Ramos (cell line): ENCODE data around the gene FGF7.
"Not testable (repeated sequence)": the region's sequence is repeated elsewhere in the genome, so short reads cannot be mapped to it uniquely, and the experiment has no call there.

ENCODE experiments used
- in situ Hi-C: fragments of 300-500 bp; cut with MboI; formaldehyde crosslinking; loops from one replicate; pipeline ENCODE4 v1.14.3; 2022; ENCODE audit warnings: low sequenced_read_pairs; ENCODE audit not compliant: unreplicated experiment

The FGF7 gene

DNA sequence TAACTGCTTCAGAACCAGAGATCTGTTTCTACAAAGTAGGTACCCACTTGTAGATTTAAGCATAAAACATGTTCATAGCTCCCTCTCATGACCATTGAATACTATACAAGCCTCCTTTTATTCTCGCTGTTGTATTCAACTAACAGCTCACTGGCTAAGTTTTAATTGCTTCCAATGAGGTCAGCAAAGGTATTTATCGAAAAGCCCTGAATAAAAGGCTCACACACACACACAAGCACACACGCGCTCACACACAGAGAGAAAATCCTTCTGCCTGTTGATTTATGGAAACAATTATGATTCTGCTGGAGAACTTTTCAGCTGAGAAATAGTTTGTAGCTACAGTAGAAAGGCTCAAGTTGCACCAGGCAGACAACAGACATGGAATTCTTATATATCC, at the start of gene FGF7:
TSS of gene FGF7 (plus strand) at position 222 of the 400 bp plus-strand sequence. CDS start 1,056 bp downstream, outside the sequence.
- in situ Hi-C loops, result loop anchor here (10.0 kb wide), 1 partner anchor 558 kb away; no protein-coding TSS in a partner anchor

- in situ Hi-C loops, result no loop called here
Observed at GRCh38 chr15:49379996-49380395, 43.0 kb upstream of the FGF7 start.

- in situ Hi-C loops, result no loop called here
Observed at GRCh38 chr15:49380912-49381311, 42.1 kb upstream of the FGF7 start.

DNA sequence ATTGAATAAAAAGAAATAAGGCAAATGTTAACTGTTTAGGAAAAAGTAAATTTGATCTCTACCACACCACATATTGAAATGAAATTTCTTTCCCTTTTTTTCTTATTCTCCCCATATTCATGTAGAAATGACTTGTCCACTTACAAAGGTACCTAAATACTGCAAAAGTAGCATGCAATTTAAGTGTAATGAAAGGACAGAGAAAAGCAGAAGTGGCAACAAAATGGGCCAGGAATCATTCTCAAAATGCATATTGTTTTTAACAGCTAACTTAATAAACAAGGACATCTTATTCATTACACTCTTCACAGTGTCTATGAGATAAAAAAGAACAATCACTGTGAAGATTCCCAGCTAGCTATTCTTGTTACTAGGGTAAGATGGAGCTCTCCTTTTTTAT, 40.6 kb upstream of the FGF7 start:
- in situ Hi-C loops, result no loop called here

GRCh38 chr15:49383266-49383665, 39.8 kb upstream of the FGF7 start:
- in situ Hi-C loops, result no loop called here

DNA sequence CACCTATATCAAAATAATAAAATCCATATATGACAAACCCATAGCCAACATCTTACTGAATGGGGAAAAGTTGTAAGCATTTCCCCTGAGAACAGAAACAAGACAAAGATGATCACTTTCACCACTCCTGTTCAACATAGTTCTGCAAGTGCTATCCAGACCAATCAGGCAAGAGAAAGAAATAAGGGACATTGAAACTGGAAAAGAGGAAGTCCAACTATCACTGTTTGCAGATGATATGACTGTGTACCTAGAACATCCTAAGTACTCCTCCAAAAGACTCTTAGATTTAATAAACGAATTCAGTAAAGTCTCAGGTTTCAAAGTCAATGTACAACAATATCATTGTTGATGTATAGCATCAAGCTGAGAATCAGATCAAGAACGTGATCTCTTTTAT, 35.6 kb upstream of the FGF7 start:
- in situ Hi-C loops, result no loop called here

DNA sequence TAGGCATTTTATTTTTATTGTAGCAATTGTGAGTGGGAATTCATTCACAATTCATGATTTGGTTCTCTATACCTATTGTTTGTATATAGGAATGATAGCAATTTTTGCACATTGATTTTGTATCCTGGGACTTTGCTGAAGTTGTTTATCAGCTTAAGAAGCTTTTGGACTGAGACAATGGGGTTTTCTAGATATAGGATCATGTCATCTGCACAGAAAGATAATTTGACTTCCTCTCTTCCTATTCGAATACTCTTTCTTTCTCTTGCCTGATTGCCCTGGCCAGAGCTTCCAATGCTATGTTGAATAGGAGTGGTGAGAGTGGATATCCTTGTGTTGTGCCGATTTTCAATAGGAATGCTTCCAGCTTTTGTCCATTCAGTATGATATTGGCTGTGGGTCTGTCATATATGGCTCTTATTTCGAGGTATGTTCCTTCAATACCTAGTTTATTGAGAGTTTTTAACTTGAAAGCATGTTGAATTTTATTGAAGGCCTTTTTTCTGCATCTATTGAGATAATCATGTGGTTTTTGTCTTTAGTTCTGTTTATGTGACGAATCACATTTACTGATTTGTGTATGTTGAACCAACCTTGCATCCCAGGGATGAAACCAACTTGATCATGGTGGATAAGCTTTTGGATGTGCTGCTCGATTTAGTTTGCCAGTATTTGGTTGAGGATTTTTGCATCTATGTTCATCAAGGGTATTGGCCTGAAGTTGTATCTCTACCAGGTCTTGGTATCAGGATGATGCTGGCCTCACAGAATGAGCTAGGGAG, 20.3 kb upstream of the FGF7 start:
- in situ Hi-C loops, result not testable (repeated sequence)

DNA sequence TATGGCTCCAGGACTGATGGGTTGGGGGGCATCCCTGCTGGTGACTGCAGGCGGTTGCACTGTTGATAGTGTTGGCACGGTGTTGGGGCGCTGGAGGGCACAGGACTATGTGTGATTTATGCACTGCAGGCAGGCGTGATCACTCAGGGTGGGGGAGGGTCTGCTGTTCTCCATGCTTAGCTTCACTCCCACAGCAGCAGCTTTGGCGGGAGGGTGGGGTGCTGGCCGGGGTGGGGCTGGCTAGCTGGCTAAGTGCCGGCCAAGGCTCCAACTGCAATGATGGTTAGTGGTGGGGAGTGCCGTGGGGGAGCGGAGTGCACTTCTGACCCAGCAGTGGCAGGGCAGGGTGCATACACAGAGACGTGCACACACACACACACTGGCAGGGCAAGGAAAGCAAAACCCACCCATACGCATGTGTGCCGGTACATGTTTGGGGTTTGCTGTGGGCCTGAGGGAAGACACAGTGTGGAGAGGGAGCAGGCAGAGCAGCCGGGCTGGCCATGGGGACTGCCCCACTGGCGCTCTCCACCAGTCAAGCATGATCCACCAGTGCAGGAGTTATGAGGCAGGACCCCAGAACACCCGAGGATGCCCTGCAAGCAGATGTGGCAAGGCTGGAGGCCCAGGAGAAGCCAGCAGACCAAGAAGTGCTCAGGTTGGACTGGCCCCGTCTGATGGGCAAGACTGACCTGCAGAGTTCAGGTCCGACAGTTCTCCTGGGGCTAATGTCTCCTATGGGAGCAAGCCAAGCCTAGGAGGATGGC, 16.5 kb upstream of the FGF7 start:
- in situ Hi-C loops, result no loop called here

- in situ Hi-C loops, result no loop called here
Observed at GRCh38 chr15:49410641-49411040, 12.4 kb upstream of the FGF7 start.

- in situ Hi-C loops, result no loop called here
Observed at GRCh38 chr15:49412797-49413196, 10.2 kb upstream of the FGF7 start.

GRCh38 chr15:49415149-49415548, 7.9 kb upstream of the FGF7 start:
- in situ Hi-C loops, result no loop called here

GRCh38 chr15:49415638-49416037, 7.4 kb upstream of the FGF7 start:
- in situ Hi-C loops, result no loop called here

- in situ Hi-C loops, result no loop called here
Observed at GRCh38 chr15:49418811-49419210, 4.2 kb upstream of the FGF7 start.

DNA sequence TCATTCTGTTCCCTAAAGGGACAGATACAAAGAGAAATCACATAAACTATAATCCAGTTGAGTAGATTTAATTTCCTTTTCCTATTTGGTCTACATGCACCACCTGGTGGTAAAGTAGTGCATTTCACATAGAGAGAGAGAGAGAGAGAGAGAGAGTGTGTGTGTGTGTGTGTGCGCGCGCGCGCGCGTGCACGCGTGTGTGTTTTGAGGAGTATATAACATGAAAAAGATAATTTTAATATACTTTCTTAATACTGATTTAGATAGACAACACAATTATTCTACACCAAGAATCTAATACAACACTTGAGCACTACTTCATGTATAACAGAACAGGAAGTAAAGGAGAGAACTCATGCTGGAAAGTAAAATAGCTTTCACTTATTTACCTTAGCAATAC, 1.1 kb upstream of the FGF7 start:
- in situ Hi-C loops, result loop anchor here (10.0 kb wide), 1 partner anchor 557 kb away; no protein-coding TSS in a partner anchor

DNA sequence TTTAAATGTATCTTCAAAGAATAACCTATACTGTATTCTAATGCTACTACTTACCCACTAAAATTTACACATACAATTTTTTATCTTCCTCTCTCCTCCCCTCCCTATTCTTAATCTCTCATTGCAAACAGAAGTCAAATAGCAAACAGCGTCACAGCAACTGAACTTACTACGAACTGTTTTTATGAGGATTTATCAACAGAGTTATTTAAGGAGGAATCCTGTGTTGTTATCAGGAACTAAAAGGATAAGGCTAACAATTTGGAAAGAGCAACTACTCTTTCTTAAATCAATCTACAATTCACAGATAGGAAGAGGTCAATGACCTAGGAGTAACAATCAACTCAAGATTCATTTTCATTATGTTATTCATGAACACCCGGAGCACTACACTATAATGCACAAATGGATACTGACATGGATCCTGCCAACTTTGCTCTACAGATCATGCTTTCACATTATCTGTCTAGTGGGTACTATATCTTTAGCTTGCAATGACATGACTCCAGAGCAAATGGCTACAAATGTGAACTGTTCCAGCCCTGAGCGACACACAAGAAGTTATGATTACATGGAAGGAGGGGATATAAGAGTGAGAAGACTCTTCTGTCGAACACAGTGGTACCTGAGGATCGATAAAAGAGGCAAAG, 984 bp downstream of the FGF7 start:
- in situ Hi-C loops, result loop anchor here (10.0 kb wide), 1 partner anchor 559 kb away; no protein-coding TSS in a partner anchor

DNA sequence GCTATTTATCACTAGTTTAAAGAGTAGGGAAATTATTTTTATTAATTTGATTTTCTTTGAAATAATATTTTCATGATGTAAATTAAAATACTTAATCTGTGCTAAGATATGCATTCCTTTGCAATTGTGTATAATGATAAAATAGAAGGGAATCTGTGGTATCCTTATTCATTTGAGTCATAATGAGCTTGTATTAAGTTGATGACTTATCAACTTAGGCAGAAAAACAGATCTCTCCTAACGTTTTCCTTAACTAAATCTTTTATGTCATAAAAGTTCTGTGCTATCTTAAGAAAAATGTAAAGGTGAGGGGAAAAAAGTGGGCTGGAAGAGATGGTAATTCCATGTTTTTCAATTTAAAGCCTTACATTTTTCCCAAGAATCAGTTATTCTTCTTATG, 1.9 kb downstream of the FGF7 start:
- in situ Hi-C loops, result loop anchor here (10.0 kb wide), 1 partner anchor 560 kb away; no protein-coding TSS in a partner anchor

DNA sequence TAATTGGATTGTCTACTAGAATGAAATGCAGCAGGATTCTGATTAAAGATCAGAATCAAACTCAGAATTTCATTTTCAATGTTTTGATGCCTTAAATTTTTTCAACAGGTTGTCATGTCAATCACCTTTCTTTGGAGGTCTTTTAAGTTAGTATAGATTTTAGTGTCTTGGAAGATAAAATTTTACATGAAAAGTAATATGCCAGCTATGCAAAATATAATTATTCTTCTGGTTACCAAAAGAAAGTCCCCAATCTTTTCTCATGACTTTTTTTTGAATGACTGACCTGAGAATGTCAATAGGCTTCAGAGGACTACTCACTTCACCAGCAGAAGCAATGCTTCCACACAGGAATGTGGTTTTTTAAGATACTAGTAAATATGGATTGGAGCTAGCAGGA, 4.3 kb downstream of the FGF7 start:
- in situ Hi-C loops, result loop anchor here (10.0 kb wide), 1 partner anchor 563 kb away; no protein-coding TSS in a partner anchor

- in situ Hi-C loops, result loop anchor here (10.0 kb wide), 1 partner anchor 564 kb away; no protein-coding TSS in a partner anchor
Observed at GRCh38 chr15:49428409-49429095, 5.5 kb downstream of the FGF7 start.

GRCh38 chr15:49430046-49430445, 7.0 kb downstream of the FGF7 start:
- in situ Hi-C loops, result no loop called here

DNA sequence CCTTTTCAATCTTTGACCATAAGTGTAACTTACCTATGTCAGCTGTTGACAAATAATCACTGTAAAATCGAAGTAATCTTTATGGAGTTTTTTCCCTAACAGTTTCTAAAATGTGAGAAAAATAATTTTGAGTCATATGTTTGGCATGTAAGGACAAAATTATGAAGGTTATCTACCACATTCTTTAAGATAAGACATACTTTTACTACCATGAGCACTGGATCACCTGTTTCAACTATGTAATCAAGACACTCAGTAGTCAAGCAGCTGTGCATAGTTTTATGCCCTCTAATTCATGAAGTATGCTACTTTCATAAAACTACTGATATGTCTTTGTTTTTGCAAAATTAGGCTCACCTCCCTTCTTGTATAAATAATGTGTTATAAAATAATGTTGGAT, 12.1 kb downstream of the FGF7 start:
- in situ Hi-C loops, result no loop called here
